Glutamatergic neuron (in vitro differentiated cells): ENCODE data around the gene FTCDNL1. TPM values are rescaled to one million over a fixed set of nuclear protein-coding genes. Genes with fewer than 3 reads are reported as not detected.

Experiments used
- DNase-seq: peaks from one replicate; pipeline ENCODE4 v3.0.0; 2022
- H3K27ac Mint-ChIP-seq: one replicate; pipeline ENCODE4 v1.8.0; 2020; ENCODE audit warnings: mild to moderate bottlenecking, mixed read lengths, inconsistent platforms; ENCODE audit not compliant: unreplicated experiment
- H3K27me3 Mint-ChIP-seq: one replicate; pipeline ENCODE4 v1.8.0; 2020; ENCODE audit warnings: mild to moderate bottlenecking, moderate library complexity, mixed read lengths, inconsistent platforms; ENCODE audit not compliant: unreplicated experiment
- H3K36me3 Mint-ChIP-seq: one replicate; pipeline ENCODE4 v1.8.0; 2020; ENCODE audit warnings: mild to moderate bottlenecking, mixed read lengths, inconsistent platforms; ENCODE audit not compliant: unreplicated experiment
- H3K4me1 Mint-ChIP-seq: one replicate; pipeline ENCODE4 v1.8.0; 2020; ENCODE audit warnings: mild to moderate bottlenecking, low read depth, mixed read lengths, inconsistent platforms; ENCODE audit not compliant: unreplicated experiment
- H3K4me3 Mint-ChIP-seq: one replicate; pipeline ENCODE4 v1.8.0; 2020; ENCODE audit warnings: mild to moderate bottlenecking, mixed read lengths, inconsistent platforms; ENCODE audit not compliant: unreplicated experiment
- H3K9me3 Mint-ChIP-seq: one replicate; pipeline ENCODE4 v1.8.0; 2020; ENCODE audit warnings: mild to moderate bottlenecking, moderate library complexity, mixed read lengths, inconsistent platforms; ENCODE audit not compliant: unreplicated experiment
- CTCF ChIP-seq: fragments of 200-600 bp; sonication (generic); IDR thresholded peaks from one replicate; pipeline ENCODE4 v1.5.0; 2021; ENCODE audit not compliant: partially characterized antibody, unreplicated experiment
- total RNA-seq: library from RNA; stranded (reverse); fragmentation: NEBNext Ultra II Directional; extraction: Animal tissue kit (Norgen Biotek cat#: 25700); gene quantifications from one replicate; pipeline ENCODE4 v1.2.1, GENCODE V29; 2021; ENCODE audit not compliant: unreplicated experiment

Gene FTCDNL1
- total RNA-seq, 1 donor from 2014 or later: 0.74 TPM

DNA sequence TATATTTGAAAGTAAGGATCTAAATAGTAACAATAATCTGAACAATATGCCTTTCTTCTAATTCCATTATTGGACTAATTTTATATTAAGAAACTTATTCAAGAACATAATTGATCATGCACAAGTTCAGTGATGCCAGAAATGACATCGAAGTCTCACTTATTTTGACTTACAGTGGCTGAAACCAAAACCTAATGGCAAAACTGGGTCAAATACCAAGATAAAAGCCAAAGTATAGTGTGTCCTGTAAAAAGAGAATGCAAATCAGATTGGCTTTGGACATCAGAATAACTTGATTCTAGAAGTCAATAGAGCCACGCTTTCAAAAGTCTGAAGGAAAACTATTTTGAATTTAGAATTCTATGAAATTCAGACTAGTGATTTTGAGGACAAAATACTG lies 137.2 kb downstream of the FTCDNL1 start:
- no peaks in the 10 kb centered on the region for H3K4me1 Mint-ChIP-seq
- no peaks in the 10 kb centered on the region for H3K36me3 Mint-ChIP-seq
- no peak for DNase-seq
- H3K27ac Mint-ChIP-seq: no peak overlapping the region
- no peaks in the 10 kb centered on the region for H3K27me3 Mint-ChIP-seq
- TF ChIP-seq CTCF: no peak
- H3K9me3 Mint-ChIP-seq: no peaks in the 10 kb centered on the region
- H3K4me3 Mint-ChIP-seq: no peak overlapping the region

- no peak for TF ChIP-seq CTCF
- H3K27me3 Mint-ChIP-seq: no peaks in the 10 kb centered on the region
- no peak overlapping the region for H3K4me3 Mint-ChIP-seq
- no peaks in the 10 kb centered on the region for H3K9me3 Mint-ChIP-seq
- DNase-seq: no peak
- H3K27ac Mint-ChIP-seq: no peak overlapping the region
- H3K36me3 Mint-ChIP-seq: no peaks in the 10 kb centered on the region
- no peaks in the 10 kb centered on the region for H3K4me1 Mint-ChIP-seq
Observed at GRCh38 chr2:199710551-199710950, 140.4 kb downstream of the FTCDNL1 start.

Other genes with a start within 250 kb of the FTCDNL1 start
- 27.3 TPM for gene C2orf69, start 60.1 kb upstream of the FTCDNL1 start, total RNA-seq
- gene TYW5, start 104.3 kb upstream of the FTCDNL1 start, total RNA-seq: 8.5 TPM
- gene MAIP1, start 104.4 kb upstream of the FTCDNL1 start, total RNA-seq: 18.1 TPM